B cell (primary cell): ENCODE results near the gene BSDC1. TPM values are rescaled to one million over a fixed set of nuclear protein-coding genes. Genes with fewer than 3 reads are reported as not detected.
A peak's percentile ranks its signal among the peaks of the same experiment; 100 is the strongest.

ENCODE experiments used
- ATAC-seq: fragments of 200-7000 bp; cut with Tn5 transposase; one replicate; pipeline ENCODE4 v1.10.0; 2021; ENCODE audit warnings: low read depth, mild to moderate bottlenecking, moderate number of reproducible peaks, moderate library complexity
- CTCF ChIA-PET: fragments of 350-600 bp; sonication (Branson Sonifier 250); formaldehyde crosslinking; loops from one replicate; lab custom pipeline; 2021; ENCODE audit warnings: antibody characterized with exemption, inconsistent platforms; lab: Charles Lee
- POLR2A ChIA-PET: fragments of 350-600 bp; sonication (Branson Sonifier 250); formaldehyde crosslinking; loops from one replicate; lab custom pipeline; 2021; ENCODE audit warnings: antibody characterized with exemption; lab: Charles Lee
- DNase-seq: peaks from one replicate; pipeline ENCODE4 v3.0.0; 2013
- H2AFZ ChIP-seq: 2 replicates; pipeline ENCODE4 v1.6.1; 2012; ENCODE audit warnings: mild to moderate bottlenecking, low read depth, low read length; ENCODE audit not compliant: insufficient read depth, poor library complexity, severe bottlenecking
- H3K27ac ChIP-seq, 2 donors: 1 replicate in 1 of 2; 2 replicates in 1 of 2; pipeline ENCODE4 v1.5.1; 2012 to 2013; ENCODE audit warnings: low read length in 2 of 2, mild to moderate bottlenecking in 2 of 2, moderate library complexity in 1 of 2
- H3K27me3 ChIP-seq, 4 experiments: fragments of 200-600 bp in 1 of 4; sonication (generic) in 1 of 4; replicated peaks in 1 of 4; 1 replicate in 2 of 4; 2 replicates in 2 of 4; pipeline versions ENCODE4 v1.6.1 to v1.7.0; 2013 to 2016; ENCODE audit warnings: low read length in 3 of 4, mild to moderate bottlenecking in 2 of 4, mixed read lengths in 1 of 4, moderate library complexity in 1 of 4; ENCODE audit not compliant: insufficient read depth in 4 of 4, control insufficient read depth in 3 of 4; ENCODE audit errors: control extremely low read depth in 1 of 4
- H3K36me3 ChIP-seq, 2 experiments: replicated peaks in 1 of 2; 1 replicate in 1 of 2; 2 replicates in 1 of 2; pipeline versions ENCODE4 v1.6.1 to v1.7.1; 2013; ENCODE audit warnings: low read length in 1 of 2; ENCODE audit not compliant: insufficient read depth in 2 of 2, control insufficient read depth in 1 of 2; ENCODE audit errors: control extremely low read depth in 1 of 2, extremely low read depth in 1 of 2
- H3K4me1 ChIP-seq, 2 donors: fragments of 200-600 bp in 1 of 2; sonication (generic) in 1 of 2; 1 replicate in 1 of 2; 2 replicates in 1 of 2; pipeline versions ENCODE4 v1.5.1 to v1.6.1; 2013 to 2017; ENCODE audit warnings: low read length in 2 of 2; ENCODE audit not compliant: control insufficient read depth in 2 of 2, insufficient read depth in 2 of 2
- H3K4me2 ChIP-seq: replicated peaks from 2 replicates; pipeline ENCODE3; 2012; ENCODE audit warnings: mild to moderate bottlenecking, low read depth, low read length; ENCODE audit not compliant: poor library complexity, severe bottlenecking
- H3K4me3 ChIP-seq, 5 experiments: fragments of 200-600 bp in 1 of 5; sonication (generic) in 1 of 5; 1 replicate in 3 of 5; 2 replicates in 2 of 5; pipeline versions ENCODE4 v1.5.1 to v1.7.0; 2011 to 2016; ENCODE audit warnings: low read length in 4 of 5, mild to moderate bottlenecking in 4 of 5, low read depth in 2 of 5, control low read depth in 1 of 5, moderate library complexity in 1 of 5; ENCODE audit not compliant: insufficient read depth in 1 of 5; ENCODE audit errors: control extremely low read depth in 1 of 5, extremely low read depth in 1 of 5
- H3K79me2 ChIP-seq: fragments of 200-600 bp; sonication (generic); one replicate; pipeline ENCODE4 v1.6.0; 2016; ENCODE audit warnings: low read length; ENCODE audit not compliant: control insufficient read depth, insufficient read depth
- H3K9ac ChIP-seq: fragments of 200-600 bp; sonication (generic); 2 replicates; pipeline ENCODE4 v1.6.1; 2017; ENCODE audit warnings: mild to moderate bottlenecking, low read length, moderate library complexity
- H3K9me3 ChIP-seq, 3 donors: one replicate each; pipeline versions ENCODE4 v1.6.1 to v1.7.1; 2013; ENCODE audit warnings: low read length in 2 of 3; ENCODE audit not compliant: control insufficient read depth in 2 of 3, insufficient read depth in 1 of 3; ENCODE audit errors: control extremely low read depth in 1 of 3
- H4K20me1 ChIP-seq: 2 replicates; pipeline ENCODE4 v1.6.0; 2012; ENCODE audit warnings: mild to moderate bottlenecking, low read length; ENCODE audit not compliant: insufficient read depth, control insufficient read depth, poor library complexity, severe bottlenecking
- H3K27ac Mint-ChIP-seq: one replicate; pipeline ENCODE4 v1.8.0; 2021; ENCODE audit warnings: mixed read lengths
- H3K27me3 Mint-ChIP-seq: one replicate; pipeline ENCODE4 v1.8.0; 2021; ENCODE audit warnings: mixed read lengths
- H3K4me1 Mint-ChIP-seq: one replicate; pipeline ENCODE4 v1.8.0; 2021; ENCODE audit warnings: mixed read lengths
- H3K4me3 Mint-ChIP-seq: one replicate; pipeline ENCODE4 v1.8.0; 2021; ENCODE audit warnings: mixed read lengths
- H3K9me3 Mint-ChIP-seq: one replicate; pipeline ENCODE4 v1.8.0; 2022; ENCODE audit warnings: mixed read lengths; ENCODE audit not compliant: insufficient read depth
- EZH2 ChIP-seq: IDR thresholded peaks from 2 replicates; pipeline ENCODE4 v1.6.1; 2012; ENCODE audit warnings: borderline replicate concordance, low read depth, mild to moderate bottlenecking, moderate library complexity, low read length; ENCODE audit not compliant: insufficient read depth, poor library complexity, severe bottlenecking
- WGBS: methylation state at CpG from one replicate; pipeline ENCODE4 v1.1.5; 2013; ENCODE audit warnings: missing lambda C conversion rate; ENCODE audit not compliant: insufficient coverage; 5-methylcytosine and 5-hydroxymethylcytosine counted together
- intact Hi-C: fragments of 100-400 bp; cut with micrococcal nuclease; formaldehyde crosslinking; loops from one replicate; pipeline ENCODE4 v1.10.0; 2022
- polyA plus RNA-seq: library from polyadenylated mRNA; depleted of rRNA; stranded (reverse); fragments of >200 nt; gene quantifications from 2 replicates; pipeline ENCODE4 v1.2.3, GENCODE V29; 2012
- total RNA-seq, 2 donors: library from RNA; stranded (reverse); fragments of 120-200 nt in 1 of 2; gene quantifications; 1 replicate in 1 of 2; 2 replicates in 1 of 2; pipeline versions ENCODE4 v1.2.3 to v1.2.4, GENCODE V29; 2013 to 2022
- TF ChIP-seq, protein P1 (sequence below): fragments of 200-600 bp; IDR thresholded peaks from one replicate; pipeline ENCODE4 v1.8.0; 2022; ENCODE audit warnings: antibody characterized with exemption, mild to moderate bottlenecking

BSDC1 gene
- total and polyA plus RNA-seq, 2 donors (not counting 1 experiment from before 2014, with no cell fraction given), result 54.5 to 117 TPM

GRCh38 chr1:32342704-32343103, 51.5 kb downstream of the BSDC1 start:
- H3K27me3 Mint-ChIP-seq, result no peaks in the 10 kb centered on the region
- H3K27ac Mint-ChIP-seq, result no peak overlapping the region
- Histone ChIP-seq H3K9ac (no peak overlapping the region), H3K27me3 (no peaks in the 10 kb centered on the region), H3K79me2 (peaks cover 11% of the 10 kb centered on the region), H3K4me1 (peaks cover 25 to 27% of the 10 kb centered on the region in 2 donors), H3K4me2 (peak overlapping the region; percentile 8), H2AFZ (no peak overlapping the region), H3K27ac (no peak overlapping the region), H3K4me3 (no peak overlapping the region), H3K9me3 (no peaks in the 10 kb centered on the region), H4K20me1 (peaks cover 7% of the 10 kb centered on the region), H3K36me3 (no peaks in the 10 kb centered on the region)
- H3K4me3 Mint-ChIP-seq, result no peak overlapping the region
- ChIA-PET CTCF (no interaction called here), POLR2A (interaction anchor here (0.6 kb wide), 1 partner anchor 74 kb away, joined by 7 read pairs; no protein-coding TSS in a partner anchor)
- WGBS, result 84% methylated on average over 7 of the region's 10 CpGs
- TF ChIP-seq, protein P1, sequence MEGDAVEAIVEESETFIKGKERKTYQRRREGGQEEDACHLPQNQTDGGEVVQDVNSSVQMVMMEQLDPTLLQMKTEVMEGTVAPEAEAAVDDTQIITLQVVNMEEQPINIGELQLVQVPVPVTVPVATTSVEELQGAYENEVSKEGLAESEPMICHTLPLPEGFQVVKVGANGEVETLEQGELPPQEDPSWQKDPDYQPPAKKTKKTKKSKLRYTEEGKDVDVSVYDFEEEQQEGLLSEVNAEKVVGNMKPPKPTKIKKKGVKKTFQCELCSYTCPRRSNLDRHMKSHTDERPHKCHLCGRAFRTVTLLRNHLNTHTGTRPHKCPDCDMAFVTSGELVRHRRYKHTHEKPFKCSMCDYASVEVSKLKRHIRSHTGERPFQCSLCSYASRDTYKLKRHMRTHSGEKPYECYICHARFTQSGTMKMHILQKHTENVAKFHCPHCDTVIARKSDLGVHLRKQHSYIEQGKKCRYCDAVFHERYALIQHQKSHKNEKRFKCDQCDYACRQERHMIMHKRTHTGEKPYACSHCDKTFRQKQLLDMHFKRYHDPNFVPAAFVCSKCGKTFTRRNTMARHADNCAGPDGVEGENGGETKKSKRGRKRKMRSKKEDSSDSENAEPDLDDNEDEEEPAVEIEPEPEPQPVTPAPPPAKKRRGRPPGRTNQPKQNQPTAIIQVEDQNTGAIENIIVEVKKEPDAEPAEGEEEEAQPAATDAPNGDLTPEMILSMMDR, result no peak
- TF ChIP-seq EZH2, result no peak
- no peak for DNase-seq
- no peaks in the 10 kb centered on the region for H3K9me3 Mint-ChIP-seq
- H3K4me1 Mint-ChIP-seq, result peaks cover 29% of the 10 kb centered on the region
- intact Hi-C loops, result no loop called here
- ATAC-seq, result no peak

- H3K27me3 Mint-ChIP-seq, result no peaks in the 10 kb centered on the region
- no peak for TF ChIP-seq EZH2
- TF ChIP-seq, protein P1, result no peak
- no peak overlapping the region for H3K27ac Mint-ChIP-seq
- Histone ChIP-seq H2AFZ (no peak overlapping the region), H3K27ac (no peak overlapping the region), H3K27me3 (no peaks in the 10 kb centered on the region), H3K36me3 (no peaks in the 10 kb centered on the region), H3K4me1 (peaks cover 32 to 34% of the 10 kb centered on the region in 2 donors), H3K79me2 (peaks cover 11% of the 10 kb centered on the region), H3K9ac (no peak overlapping the region), H4K20me1 (peaks cover 11% of the 10 kb centered on the region), H3K9me3 (no peaks in the 10 kb centered on the region), H3K4me2 (no peak overlapping the region), H3K4me3 (no peak overlapping the region)
- 98% methylated on average over 4 of the region's 5 CpGs for WGBS
- DNase-seq (no peak), ATAC-seq (no peak)
- intact Hi-C loops, result no loop called here
- H3K4me3 Mint-ChIP-seq, result no peak overlapping the region
- H3K9me3 Mint-ChIP-seq, result no peaks in the 10 kb centered on the region
- ChIA-PET CTCF (interaction anchor here (0.5 to 2.7 kb wide), 4 partner anchors 8 to 36 kb away, joined by 3 to 8 read pairs (median 4); no protein-coding TSS in a partner anchor), POLR2A (interaction anchor here (1.1 kb wide), 1 partner anchor 18 kb away, joined by 3 read pairs; no protein-coding TSS in a partner anchor)
- peaks cover 36% of the 10 kb centered on the region for H3K4me1 Mint-ChIP-seq
Observed at GRCh38 chr1:32341971-32342370, 52.3 kb downstream of the BSDC1 start.
